Erythroblast (primary cell): ENCODE results near the gene LOXL4.

ENCODE experiments used
- GATA1 ChIP-seq: IDR thresholded peaks from 2 replicates; pipeline ENCODE4 v1.6.1; 2011; ENCODE audit warnings: low read depth, mild to moderate bottlenecking, control low read depth, low read length, moderate library complexity
- POLR2A ChIP-seq: IDR thresholded peaks from 2 replicates; pipeline ENCODE4 v1.6.1; 2011; ENCODE audit warnings: mild to moderate bottlenecking, low read length

DNA sequence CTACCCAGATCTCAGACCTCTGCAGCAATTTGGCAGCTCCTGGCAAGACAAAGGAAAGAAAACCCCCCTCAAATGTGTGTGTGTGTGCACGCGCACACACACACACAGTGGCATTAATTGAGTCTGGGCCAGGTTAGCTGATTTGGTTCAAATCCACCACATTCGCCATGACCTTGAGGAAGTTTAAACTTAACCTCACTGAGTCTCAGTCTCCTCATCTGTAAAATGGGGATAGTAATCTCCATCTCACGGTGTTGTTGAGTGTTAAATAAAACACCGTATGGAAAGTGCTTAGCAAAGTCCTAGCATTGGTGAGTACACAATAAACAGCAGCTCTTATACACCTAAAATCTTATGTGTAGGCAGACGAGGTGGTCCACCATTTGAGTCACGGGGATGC lies 4.9 kb downstream of the LOXL4 start:
- TF ChIP-seq POLR2A (no peak), GATA1 (no peak)
